Gastrocnemius medialis (tissue), 4 donors: ENCODE results near the gene SDR42E1. TPM values are rescaled to one million over a fixed set of nuclear protein-coding genes. Genes with fewer than 3 reads are reported as not detected.

Experiments
- ATAC-seq, 2 donors: fragments of 150-250 bp; one replicate each; pipeline ENCODE4 v1.9.1; 2016
- DNase-seq, 2 donors: peaks; one replicate each; pipeline ENCODE4 v3.0.0-alpha.2; 2019
- H3K27ac ChIP-seq, 4 donors: fragments of 200-600 bp; sonication (generic); 1 replicate in 1 of 4; 2 replicates in 3 of 4; pipeline ENCODE4 v1.5.1; 2016 to 2018; ENCODE audit warnings: mild to moderate bottlenecking in 2 of 4, moderate library complexity in 1 of 4
- H3K27me3 ChIP-seq, 3 donors: fragments of 200-600 bp; sonication (generic) in 2 of 3; 1 replicate in 1 of 3; 2 replicates in 2 of 3; pipeline versions ENCODE4 v1.5.1 to v1.6.0; 2016 to 2019; ENCODE audit warnings: mild to moderate bottlenecking in 1 of 3, moderate library complexity in 1 of 3
- H3K36me3 ChIP-seq, 2 donors: fragments of 200-600 bp; sonication (generic) in 1 of 2; one replicate each; pipeline ENCODE4 v1.5.1; 2017 to 2018
- H3K4me1 ChIP-seq, 2 donors: fragments of 200-600 bp; sonication (generic) in 1 of 2; one replicate each; pipeline ENCODE4 v1.5.1; 2016 to 2017; ENCODE audit warnings: mild to moderate bottlenecking in 2 of 2
- H3K4me3 ChIP-seq, 4 donors: fragments of 200-600 bp; sonication (generic) in 3 of 4; 1 replicate in 1 of 4; 2 replicates in 3 of 4; pipeline ENCODE4 v1.5.1; 2016 to 2019; ENCODE audit warnings: mild to moderate bottlenecking in 2 of 4
- H3K9me3 ChIP-seq, 3 donors: fragments of 200-600 bp; sonication (generic) in 2 of 3; 1 replicate in 1 of 3; 2 replicates in 2 of 3; pipeline ENCODE4 v1.5.1; 2016 to 2019
- CTCF ChIP-seq, 5 experiments: fragments of 450-650 bp in 3 of 5; fragments of 200-600 bp in 2 of 5; sonication (generic) in 2 of 5; IDR thresholded peaks in 4 of 5; conservative IDR thresholded peaks in 1 of 5; 1 replicate in 4 of 5; 2 replicates in 1 of 5; pipeline ENCODE4 v1.5.1; 2016 to 2019; ENCODE audit warnings: antibody characterized with exemption in 5 of 5, mild to moderate bottlenecking in 3 of 5, moderate library complexity in 3 of 5
- POLR2A ChIP-seq, 2 donors: fragments of 450-650 bp; IDR thresholded peaks; one replicate each; pipeline ENCODE4 v1.6.1; 2017; ENCODE audit warnings: antibody characterized with exemption in 2 of 2, mild to moderate bottlenecking in 2 of 2, moderate library complexity in 2 of 2
- in situ Hi-C, 4 donors: fragments of 200-750 bp; cut with MboI; loops; one replicate each; pipeline versions ENCODE4 v1.15.0 to v1.8.0; 2017; ENCODE audit warnings: low sequenced_read_pairs in 4 of 4
- intact Hi-C: fragments of 100-400 bp; cut with DNase I; formaldehyde crosslinking; loops from one replicate; pipeline ENCODE4 v1.15.1; 2023; ENCODE audit warnings: low total_unique reads
- total RNA-seq, 4 donors: library from RNA; depleted of rRNA; stranded (reverse); fragments of >200 nt; gene quantifications; one replicate each; pipeline versions ENCODE4 v1.1.0 to v1.2.3, GENCODE V29; 2016

Gene SDR42E1
- total RNA-seq, 4 donors from 2014 or later = 0.02 TPM; not detected in 3

- TF ChIP-seq CTCF (IDR thresholded peaks at IDR 0.05 in 4 of 5, conservative IDR thresholded peaks at IDR 0.05 in 1 of 5) = no peak
- no peak for TF ChIP-seq POLR2A (IDR thresholded peaks at IDR 0.05)
- Histone ChIP-seq H3K36me3 (no peaks in the 10 kb centered on the region), H3K4me3 (no peak overlapping the region), H3K4me1 (no peaks in the 10 kb centered on the region), H3K27me3 (no peaks in the 10 kb centered on the region), H3K27ac (no peak overlapping the region), H3K9me3 (no peaks in the 10 kb centered on the region)
- intact Hi-C loops (no loop called here), in situ Hi-C loops (loop anchor here in 1 of 4 donors (25.0 kb wide), 1 partner anchor 89 kb away; no protein-coding TSS in a partner anchor)
- DNase-seq (no peak), ATAC-seq (no peak)
Observed at GRCh38 chr16:82023206-82023605, 11.9 kb upstream of the SDR42E1 start.

GRCh38 chr16:82020051-82020450 lies 8.8 kb upstream of the SDR42E1 start:
- Histone ChIP-seq H3K27me3 (no peaks in the 10 kb centered on the region), H3K9me3 (no peaks in the 10 kb centered on the region), H3K27ac (no peak overlapping the region), H3K36me3 (no peaks in the 10 kb centered on the region), H3K4me1 (no peaks in the 10 kb centered on the region), H3K4me3 (no peak overlapping the region)
- TF ChIP-seq POLR2A (IDR thresholded peaks at IDR 0.05) = no peak
- TF ChIP-seq CTCF (IDR thresholded peaks at IDR 0.05 in 4 of 5, conservative IDR thresholded peaks at IDR 0.05 in 1 of 5) = no peak
- intact Hi-C loops = no loop called here
- in situ Hi-C loops = loop anchor here in 1 of 4 donors (25.0 kb wide), 1 partner anchor 92 kb away; no protein-coding TSS in a partner anchor
- no peak for ATAC-seq
- no peak for DNase-seq

- H3K4me3 ChIP-seq = no peak overlapping the region
- no peak for ATAC-seq
- no peaks in the 10 kb centered on the region for H3K4me1 ChIP-seq
- intact Hi-C loops (no loop called here), in situ Hi-C loops (loop anchor here in 1 of 4 donors (25.0 kb wide), 1 partner anchor 93 kb away; no protein-coding TSS in a partner anchor)
- DNase-seq = no peak
- H3K27ac ChIP-seq = no peak overlapping the region
- no peaks in the 10 kb centered on the region for H3K36me3 ChIP-seq
- TF ChIP-seq CTCF (IDR thresholded peaks at IDR 0.05 in 4 of 5, conservative IDR thresholded peaks at IDR 0.05 in 1 of 5) (no peak), POLR2A (IDR thresholded peaks at IDR 0.05) (no peak)
- H3K9me3 ChIP-seq = no peaks in the 10 kb centered on the region
- H3K27me3 ChIP-seq = no peaks in the 10 kb centered on the region
Observed at GRCh38 chr16:82019535-82019934, 8.3 kb upstream of the SDR42E1 start.

- TF ChIP-seq POLR2A (IDR thresholded peaks at IDR 0.05) (no peak), CTCF (IDR thresholded peaks at IDR 0.05 in 4 of 5, conservative IDR thresholded peaks at IDR 0.05 in 1 of 5) (no peak)
- DNase-seq = no peak
- Histone ChIP-seq H3K4me1 (no peaks in the 10 kb centered on the region), H3K9me3 (no peaks in the 10 kb centered on the region), H3K27me3 (no peaks in the 10 kb centered on the region), H3K4me3 (no peak overlapping the region), H3K36me3 (no peaks in the 10 kb centered on the region), H3K27ac (no peak overlapping the region)
- intact Hi-C loops = no loop called here
- ATAC-seq = no peak
- in situ Hi-C loops = loop anchor here in 1 of 4 donors (25.0 kb wide), 1 partner anchor 94 kb away; no protein-coding TSS in a partner anchor
Observed at GRCh38 chr16:82017911-82018568, 6.8 kb upstream of the SDR42E1 start.
